ENCODE measurements around the gene TSEN15. TPM values are rescaled to one million over a fixed set of nuclear protein-coding genes. Genes with fewer than 3 reads are reported as not detected.

TSEN15 gene
- total RNA-seq, 2 experiments from 2014 or later: 11.2 to 12.2 TPM

- TF ChIP-seq CTCF (IDR thresholded peaks at IDR 0.05): no peak
- no peaks in the 10 kb centered on the region for H3K27me3 ChIP-seq (ENCODE audit: control insufficient read depth in 1 of 2, insufficient read depth in 2 of 2, low read length in 2 of 2)
- no peaks in the 10 kb centered on the region for H3K9me3 Mint-ChIP-seq
- ChIA-PET CTCF (interaction anchor here (1.1 to 2.2 kb wide), 2 partner anchors 135 to 366 kb away, joined by 3 to 7 read pairs; no protein-coding TSS in a partner anchor), POLR2A (interaction anchor here (0.8 to 2.3 kb wide), 12 partner anchors 9 to 704 kb away, joined by 3 to 24 read pairs (median 4); partner anchors contain the start of genes COLGALT2 and EDEM3)
- peaks cover 8% of the 10 kb centered on the region for H3K36me3 ChIP-seq (ENCODE audit: insufficient read depth, low read length)
- intact Hi-C loops (cut with DNase I, micrococcal nuclease): loop anchor here (5.0 kb wide), 3 partner anchors 94 to 579 kb away; partner anchors contain the start of gene SMG7 (in 2 of the 2)
- H3K27me3 Mint-ChIP-seq: peaks cover 15% of the 10 kb centered on the region
- peak overlapping the region; percentile 33 to 80 for H3K27ac ChIP-seq (ENCODE audit: low read depth in 1 of 2, low read length in 2 of 2)
- DNase-seq: no peak
- H3K4me3 ChIP-seq (ENCODE audit: low read length): peak overlapping the region; percentile 87
- H3K27ac Mint-ChIP-seq: peak overlapping the region; percentile 92
- ATAC-seq (ENCODE audit: poor library complexity): no peak
- H3K4me1 Mint-ChIP-seq (ENCODE audit: low read depth): peaks cover 40% of the 10 kb centered on the region
- H3K36me3 Mint-ChIP-seq (ENCODE audit: low read depth): peaks cover 22% of the 10 kb centered on the region
- no peaks in the 10 kb centered on the region for H3K9me3 ChIP-seq (ENCODE audit: control insufficient read depth in 1 of 2, insufficient read depth in 1 of 2, low read length in 2 of 2)
- H3K4me3 Mint-ChIP-seq: peak overlapping the region; percentile 93
- peaks cover 15% of the 10 kb centered on the region for H3K4me1 ChIP-seq (ENCODE audit: insufficient read depth, low read length)
Measured at GRCh38 chr1:184051138-184051484, 419 bp upstream of the TSEN15 start.

DNA sequence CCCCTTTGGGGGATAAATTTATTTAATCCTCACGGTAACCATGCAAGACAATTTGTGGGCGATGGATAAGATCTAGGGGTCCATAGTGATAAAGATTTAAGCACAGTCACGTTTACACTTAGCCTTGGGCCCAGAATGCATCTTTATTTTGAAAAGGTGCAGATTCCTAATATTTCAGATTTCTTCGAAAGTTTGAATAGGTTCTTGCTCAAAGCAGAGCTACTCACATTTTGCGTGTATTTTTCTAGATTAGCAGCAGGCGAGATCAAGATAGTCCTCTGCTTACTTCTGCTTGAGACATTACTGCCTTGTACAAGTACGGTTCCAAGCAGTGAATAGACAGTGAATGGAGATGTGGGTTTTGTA lies 647 bp downstream of the TSEN15 start:
- Histone ChIP-seq H3K9me3 (ENCODE audit: control insufficient read depth in 1 of 2, insufficient read depth in 1 of 2, low read length in 2 of 2) (no peaks in the 10 kb centered on the region), H3K4me3 (ENCODE audit: low read length) (peak overlapping the region; percentile 87), H3K27me3 (ENCODE audit: control insufficient read depth in 1 of 2, insufficient read depth in 2 of 2, low read length in 2 of 2) (no peaks in the 10 kb centered on the region), H3K4me1 (ENCODE audit: insufficient read depth, low read length) (peaks cover 15% of the 10 kb centered on the region), H3K36me3 (ENCODE audit: insufficient read depth, low read length) (peaks cover 10% of the 10 kb centered on the region), H3K27ac (ENCODE audit: low read depth in 1 of 2, low read length in 2 of 2) (peak overlapping the region in 1 of 2 donors; percentile 33)
- ChIA-PET CTCF (interaction anchor here (0.7 to 2.2 kb wide), 2 partner anchors 13 to 136 kb away, joined by 3 to 7 read pairs; no protein-coding TSS in a partner anchor), POLR2A (interaction anchor here (0.8 to 2.3 kb wide), 7 partner anchors 10 to 703 kb away, joined by 3 to 24 read pairs (median 3); partner anchors contain the start of gene EDEM3)
- TF ChIP-seq CTCF (IDR thresholded peaks at IDR 0.05): no peak
- no peak for DNase-seq
- Mint-ChIP-seq H3K4me3 (peak overlapping the region; percentile 98), H3K9me3 (no peaks in the 10 kb centered on the region), H3K36me3 (ENCODE audit: low read depth) (peaks cover 33% of the 10 kb centered on the region), H3K27ac (peak overlapping the region; percentile 92), H3K27me3 (peaks cover 15% of the 10 kb centered on the region), H3K4me1 (ENCODE audit: low read depth) (peaks cover 49% of the 10 kb centered on the region)
- intact Hi-C loops (cut with DNase I, micrococcal nuclease): loop anchor here (2.0 to 5.0 kb wide), 4 partner anchors 95 to 580 kb away; partner anchors contain the start of gene SMG7 (in 2 of the 2)
- ATAC-seq (ENCODE audit: poor library complexity): no peak

GRCh38 chr1:184052750-184053149 lies 1.2 kb downstream of the TSEN15 start:
- CTCF ChIA-PET: no interaction called here
- H3K27me3 ChIP-seq (ENCODE audit: control insufficient read depth in 1 of 2, insufficient read depth in 2 of 2, low read length in 2 of 2): no peaks in the 10 kb centered on the region
- H3K27ac ChIP-seq (ENCODE audit: low read depth in 1 of 2, low read length in 2 of 2): no peak overlapping the region
- Mint-ChIP-seq H3K36me3 (ENCODE audit: low read depth) (peaks cover 35% of the 10 kb centered on the region), H3K4me3 (peak overlapping the region; percentile 98), H3K9me3 (no peaks in the 10 kb centered on the region), H3K4me1 (ENCODE audit: low read depth) (peaks cover 52% of the 10 kb centered on the region), H3K27me3 (peaks cover 15% of the 10 kb centered on the region), H3K27ac (no peak overlapping the region)
- ATAC-seq (ENCODE audit: poor library complexity) (no peak), DNase-seq (no peak)
- intact Hi-C loops (cut with DNase I, micrococcal nuclease): loop anchor here (2.0 to 5.0 kb wide), 4 partner anchors 95 to 580 kb away; partner anchors contain the start of gene SMG7 (in 2 of the 2)
- peaks cover 15% of the 10 kb centered on the region for H3K4me1 ChIP-seq (ENCODE audit: insufficient read depth, low read length)
- H3K9me3 ChIP-seq (ENCODE audit: control insufficient read depth in 1 of 2, insufficient read depth in 1 of 2, low read length in 2 of 2): no peaks in the 10 kb centered on the region
- POLR2A ChIA-PET: interaction anchor here (2.1 kb wide), 1 partner anchor 11 kb away, joined by 11 read pairs; no protein-coding TSS in a partner anchor
- no peak for TF ChIP-seq CTCF (IDR thresholded peaks at IDR 0.05)
- peaks cover 14% of the 10 kb centered on the region for H3K36me3 ChIP-seq (ENCODE audit: insufficient read depth, low read length)
- H3K4me3 ChIP-seq (ENCODE audit: low read length): peak overlapping the region; percentile 87

All from CD4-positive, alpha-beta T cell (primary cell).